HG02610 (cell line): Measurements from ENCODE around the gene CRIM1.

ENCODE experiments used
- ATAC-seq: cut with Tn5 transposase; IDR thresholded peaks from one replicate; pipeline ENCODE4 v1.9.1; 2021; ENCODE audit warnings: mild to moderate bottlenecking, moderate library complexity; ENCODE audit not compliant: unreplicated experiment

CRIM1 gene

DNA sequence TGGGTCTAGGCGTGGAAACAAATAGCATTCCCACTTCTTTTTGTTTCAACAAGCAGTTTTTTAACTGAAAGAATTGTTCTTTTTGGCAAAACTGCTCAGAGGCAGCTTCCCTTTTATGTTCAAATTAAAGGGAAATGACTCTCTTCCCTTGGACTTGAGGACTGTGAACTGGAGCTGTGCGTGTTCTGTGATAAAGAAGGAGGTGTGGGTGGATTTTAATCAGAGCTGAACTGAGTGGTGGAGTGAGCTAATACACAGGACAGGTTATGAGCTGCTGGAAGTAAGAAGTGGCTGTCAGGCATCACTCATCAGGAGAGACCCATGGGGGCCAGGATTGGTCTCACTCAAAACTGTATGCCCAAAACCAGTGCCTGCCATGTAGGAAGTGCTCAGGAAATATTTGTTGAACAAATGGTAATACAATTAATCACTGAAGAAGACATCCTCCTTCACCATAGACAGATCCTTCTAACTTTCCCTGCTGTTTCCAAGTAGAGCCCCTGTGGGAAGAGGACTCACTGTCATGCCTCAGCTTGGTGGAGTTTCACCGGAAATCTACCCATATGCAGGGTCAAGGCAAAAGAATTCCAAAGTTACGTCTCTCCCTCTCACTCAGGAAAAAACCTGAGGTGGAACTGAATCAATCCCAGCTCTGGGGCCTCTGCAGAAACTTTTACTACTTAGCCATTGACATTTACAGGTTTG lies 186.5 kb downstream of the CRIM1 start:
- no peak for ATAC-seq

DNA sequence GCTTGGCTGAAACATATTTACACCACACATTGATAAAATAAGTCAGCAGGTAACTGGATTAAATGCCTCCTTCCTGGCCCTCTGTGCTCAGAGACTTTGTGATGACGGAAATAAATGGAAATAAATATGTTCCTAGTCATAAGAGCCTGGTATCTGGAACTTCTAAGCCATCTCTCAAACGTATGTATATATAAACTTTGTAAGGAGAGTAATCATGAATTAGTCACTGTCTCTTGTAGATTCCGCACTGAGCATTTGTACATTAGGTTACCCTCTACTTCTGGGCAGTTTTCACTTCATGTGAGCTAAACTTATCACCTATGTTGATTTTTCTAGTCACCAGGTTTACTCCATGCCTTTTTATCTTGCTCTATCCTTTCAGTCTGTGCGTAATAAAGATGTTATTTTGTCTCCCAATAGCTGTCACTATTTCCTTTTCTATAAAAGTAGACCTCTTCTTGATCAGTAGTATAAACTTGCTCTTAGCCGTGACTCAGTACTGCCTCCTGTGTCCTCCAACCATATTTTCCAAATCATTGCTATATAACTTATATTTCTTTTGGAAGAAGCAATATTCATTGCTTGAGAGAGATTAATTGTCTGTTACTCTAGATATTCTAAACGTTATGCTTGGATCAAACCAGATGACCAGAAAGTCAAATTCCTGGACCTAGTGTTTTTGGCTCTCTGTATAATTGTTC lies 189.2 kb downstream of the CRIM1 start:
- ATAC-seq, result no peak

DNA sequence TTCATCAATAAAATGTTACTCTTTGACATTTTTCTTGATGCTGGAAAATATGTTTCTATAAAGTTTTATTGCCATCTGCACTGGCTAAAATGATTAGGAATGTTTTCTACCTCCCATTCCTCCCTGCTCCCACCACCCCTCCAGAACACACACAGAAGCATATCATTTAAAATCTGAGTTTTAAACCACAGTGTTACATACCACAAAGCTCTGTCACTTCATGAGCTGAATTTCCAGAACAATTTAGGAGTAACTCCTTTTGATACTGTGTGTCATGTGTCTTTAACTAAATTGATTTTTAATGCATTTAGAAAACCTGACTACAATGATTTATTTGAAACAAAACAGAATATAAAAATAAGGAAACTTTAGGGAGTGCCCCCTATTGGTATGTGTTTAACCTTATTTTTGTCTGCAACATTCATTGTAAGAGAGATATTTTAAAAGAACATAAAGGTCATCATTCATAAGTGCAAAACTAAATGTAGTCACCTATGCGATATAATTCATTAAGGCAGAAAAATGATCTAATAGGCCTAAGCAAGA lies 190.4 kb downstream of the CRIM1 start:
- no peak for ATAC-seq

DNA sequence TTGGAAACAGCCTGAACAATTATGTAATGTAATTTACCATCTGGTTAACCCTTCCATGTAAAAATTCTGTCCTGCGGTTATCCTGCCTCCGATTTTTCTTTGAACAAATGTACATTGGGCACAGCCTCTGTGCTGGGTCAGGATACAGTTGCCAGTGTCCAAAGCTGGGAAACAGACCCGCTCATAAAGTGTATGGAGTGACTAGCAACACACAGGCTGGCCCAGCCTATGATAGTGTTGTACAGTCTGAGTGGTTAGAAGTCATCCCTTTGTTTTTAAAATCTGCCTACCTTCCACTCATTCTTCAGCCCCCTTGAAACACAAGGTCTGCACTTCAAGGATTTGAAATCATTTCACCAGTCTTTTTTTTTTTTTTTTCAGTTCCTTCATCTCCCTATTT lies 192.3 kb downstream of the CRIM1 start:
- no peak for ATAC-seq

DNA sequence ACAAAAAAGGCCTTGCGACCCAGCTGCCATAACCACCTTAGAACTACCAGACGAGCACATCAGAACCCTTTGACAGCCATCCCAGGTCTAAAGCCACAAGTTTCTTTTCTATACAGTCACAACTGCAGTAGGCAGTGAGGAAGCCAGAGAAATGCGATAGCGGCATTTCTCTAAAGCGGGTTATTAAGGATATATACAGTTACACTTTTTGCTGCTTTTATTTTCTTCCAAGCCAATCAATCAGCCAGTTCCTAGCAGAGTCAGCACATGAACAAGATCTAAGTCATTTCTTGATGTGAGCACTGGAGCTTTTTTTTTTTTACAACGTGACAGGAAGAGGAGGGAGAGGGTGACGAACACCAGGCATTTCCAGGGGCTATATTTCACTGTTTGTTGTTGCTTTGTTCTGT lies 193.6 kb downstream of the CRIM1 start:
- peak; percentile 62 for ATAC-seq

DNA sequence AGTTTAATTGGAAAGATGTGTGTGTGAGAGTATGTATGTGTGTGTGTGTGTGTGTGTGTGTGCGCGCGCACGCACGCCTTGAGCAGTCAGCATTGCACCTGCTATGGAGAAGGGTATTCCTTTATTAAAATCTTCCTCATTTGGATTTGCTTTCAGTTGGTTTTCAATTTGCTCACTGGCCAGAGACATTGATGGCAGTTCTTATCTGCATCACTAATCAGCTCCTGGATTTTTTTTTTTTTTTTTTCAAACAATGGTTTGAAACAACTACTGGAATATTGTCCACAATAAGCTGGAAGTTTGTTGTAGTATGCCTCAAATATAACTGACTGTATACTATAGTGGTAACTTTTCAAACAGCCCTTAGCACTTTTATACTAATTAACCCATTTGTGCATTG lies 194.4 kb downstream of the CRIM1 start:
- ATAC-seq, result no peak

DNA sequence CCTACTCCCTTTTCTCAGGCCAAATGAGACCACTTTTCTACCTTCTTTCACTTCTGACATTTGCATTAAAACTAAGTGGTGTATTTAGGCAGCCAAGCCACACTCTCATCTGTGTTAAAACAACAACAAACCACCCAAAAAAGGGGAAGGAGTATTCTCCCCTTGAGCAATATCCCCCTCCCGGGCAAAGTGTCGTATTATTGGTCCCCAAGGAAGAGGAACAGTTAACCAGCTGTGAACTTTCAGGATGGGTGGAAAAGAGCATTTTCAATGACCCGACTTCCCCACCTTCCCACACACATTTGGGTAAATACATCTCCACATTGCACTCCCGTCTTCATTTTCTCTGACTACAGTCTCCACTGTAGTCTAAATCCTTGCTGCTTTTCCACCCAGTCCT lies 198.1 kb downstream of the CRIM1 start:
- ATAC-seq, result no peak

DNA sequence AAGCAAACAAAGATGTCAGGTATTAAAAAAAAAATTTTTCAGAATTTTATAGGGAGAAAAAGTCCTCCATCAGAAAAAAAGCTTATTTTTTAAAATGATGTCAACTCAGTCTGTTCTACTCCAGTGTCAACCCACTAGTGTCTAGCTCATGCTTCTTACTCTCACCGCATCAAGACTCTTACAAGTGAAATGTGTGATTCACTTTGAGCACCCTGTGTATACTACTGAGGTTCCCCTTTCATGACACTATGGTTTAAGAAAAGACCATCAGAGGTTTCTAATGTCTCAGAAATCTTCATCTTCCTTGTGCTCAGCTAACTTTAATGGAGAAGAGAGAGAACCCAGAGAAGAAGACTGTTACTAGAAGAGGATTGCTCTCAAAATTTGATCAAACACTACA lies 199.0 kb downstream of the CRIM1 start:
- ATAC-seq, result no peak

DNA sequence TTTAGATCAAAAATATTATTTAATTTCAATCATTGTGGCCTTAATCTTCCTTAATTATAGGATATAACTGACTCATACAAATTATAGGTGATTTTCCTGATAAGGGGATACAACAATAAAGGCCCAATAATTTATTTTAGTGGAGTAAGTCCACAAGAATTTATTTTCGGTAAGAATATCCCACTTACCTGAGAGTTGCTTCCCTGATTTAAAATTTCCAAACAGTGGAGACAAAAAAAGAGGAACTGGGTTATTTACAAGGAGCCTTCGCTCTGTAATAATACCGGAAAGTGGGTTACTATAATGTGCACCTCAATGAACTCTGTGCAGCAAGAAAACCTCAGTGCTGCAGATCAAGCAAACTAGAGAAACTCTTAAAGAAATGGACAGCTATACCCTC lies 200.2 kb downstream of the CRIM1 start:
- no peak for ATAC-seq

DNA sequence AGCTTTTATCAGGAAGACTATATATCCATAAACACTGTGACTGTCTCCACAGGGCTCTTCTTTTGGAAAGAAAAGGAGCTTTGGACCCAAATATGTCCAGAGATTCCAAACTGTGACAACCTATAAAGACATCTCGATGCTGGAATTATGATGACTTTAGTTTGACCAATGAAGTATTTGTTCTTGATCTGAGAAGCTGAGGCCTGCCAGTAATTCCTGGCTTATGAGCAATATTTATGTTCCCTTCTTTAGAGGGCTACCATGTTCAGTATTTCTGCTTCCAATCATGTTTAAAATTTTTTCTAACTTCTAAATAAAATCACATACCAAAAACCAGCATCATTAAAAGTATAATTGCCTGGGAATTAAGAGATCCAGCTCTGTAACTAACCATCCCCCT lies 201.3 kb downstream of the CRIM1 start:
- no peak for ATAC-seq

DNA sequence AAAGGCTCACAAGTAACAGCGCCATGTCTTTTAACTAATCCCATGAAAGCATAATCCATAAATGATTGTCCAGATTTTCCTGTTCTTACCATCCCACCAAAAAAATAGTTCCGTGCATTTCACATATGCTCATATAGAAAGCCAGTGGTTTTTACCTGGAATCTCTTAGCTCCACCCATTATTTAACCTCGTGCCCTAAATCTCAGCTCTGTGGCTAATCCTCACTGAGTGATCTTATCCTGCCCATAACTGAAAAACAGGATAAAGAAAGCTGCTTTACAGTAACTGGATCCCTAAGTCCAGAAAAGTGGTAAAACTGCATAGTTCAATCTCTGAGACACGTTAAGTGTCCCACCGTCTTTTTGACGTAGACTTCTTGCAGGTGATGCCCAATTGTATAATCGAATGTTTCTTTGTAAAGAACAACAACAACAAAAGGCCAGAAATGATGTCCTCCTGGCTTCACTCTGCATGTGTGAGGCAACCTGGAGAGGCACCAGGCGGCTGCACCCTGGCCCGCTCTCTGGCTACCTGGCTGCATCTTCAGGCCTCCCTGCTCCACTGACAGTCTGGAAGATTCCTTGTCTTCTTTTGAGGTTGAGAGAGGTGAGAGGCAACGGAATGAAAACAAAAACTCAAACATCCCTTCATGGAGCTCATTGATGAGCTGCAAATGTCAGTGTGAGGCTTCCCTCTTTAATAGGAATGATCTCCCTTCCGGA lies 203.8 kb downstream of the CRIM1 start:
- ATAC-seq, result no peak

DNA sequence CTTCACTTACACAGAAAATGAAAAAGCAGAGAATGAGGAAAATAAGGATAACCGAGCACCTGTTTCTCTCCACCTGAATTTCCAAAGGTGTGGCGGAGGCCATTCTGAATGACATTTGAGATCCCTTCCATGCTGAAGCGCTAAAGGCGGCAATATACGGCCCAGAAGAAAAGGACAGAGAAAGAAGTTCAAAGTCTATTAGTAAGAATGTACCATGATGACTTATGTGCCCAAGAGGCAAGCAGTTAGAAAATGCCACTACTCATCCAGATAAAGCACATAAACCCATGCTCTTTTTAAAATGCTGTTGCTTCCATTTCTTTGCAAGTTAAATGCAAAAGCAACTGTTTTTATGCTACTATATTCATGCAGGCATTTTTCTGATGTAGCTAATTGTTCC lies 205.1 kb downstream of the CRIM1 start:
- ATAC-seq, result no peak

DNA sequence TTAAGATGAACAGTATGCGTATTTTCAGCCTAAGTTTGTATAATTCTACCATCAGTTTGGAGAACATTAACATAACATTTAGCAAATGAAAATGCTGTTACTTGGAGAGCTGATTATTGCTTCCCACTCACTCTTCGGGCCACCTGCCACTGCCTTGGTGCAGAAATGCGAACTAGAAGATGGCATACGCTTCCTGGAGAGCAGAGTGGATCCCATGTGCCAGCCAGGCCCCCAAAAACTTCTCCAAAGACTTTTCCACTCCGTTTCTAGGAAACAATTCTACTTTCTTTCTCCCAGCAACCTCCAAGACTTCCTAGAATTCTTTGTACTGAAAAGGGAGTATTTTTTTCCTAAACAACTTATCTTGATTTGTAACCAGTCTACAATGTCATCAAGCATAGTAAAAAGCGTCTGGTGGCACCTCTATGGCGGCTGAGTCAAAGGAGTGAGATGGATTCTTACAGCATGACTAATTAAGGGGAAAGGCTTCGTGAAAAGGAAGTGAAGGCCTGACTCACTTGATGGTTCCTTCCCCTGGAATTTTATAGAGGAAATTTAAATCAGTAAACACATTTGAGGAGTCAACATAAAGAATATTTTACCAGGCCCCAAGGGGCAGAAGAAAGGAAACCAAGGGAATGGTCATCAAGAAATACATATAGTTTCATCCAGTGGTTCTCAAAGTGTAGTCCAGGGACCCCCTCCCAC lies 205.8 kb downstream of the CRIM1 start:
- ATAC-seq, result no peak

DNA sequence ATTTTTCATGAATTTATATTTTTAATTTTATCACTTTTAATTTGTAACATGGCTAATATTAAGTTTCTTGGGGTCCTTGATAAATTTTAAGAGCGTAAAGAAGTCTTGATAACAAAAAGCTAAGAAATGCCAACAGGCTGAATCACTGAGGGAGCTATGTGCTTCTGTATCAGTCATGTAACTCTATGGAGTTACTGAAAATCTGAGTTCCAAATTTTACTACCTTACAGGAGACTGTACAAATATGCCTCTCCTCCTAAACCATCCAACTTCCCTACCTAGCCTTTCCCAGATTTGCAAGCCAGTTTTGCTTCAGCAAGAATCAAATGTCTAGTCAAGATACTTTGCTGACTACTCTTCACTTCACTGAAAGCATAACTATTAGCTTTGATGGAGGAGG lies 206.7 kb downstream of the CRIM1 start:
- ATAC-seq, result no peak

DNA sequence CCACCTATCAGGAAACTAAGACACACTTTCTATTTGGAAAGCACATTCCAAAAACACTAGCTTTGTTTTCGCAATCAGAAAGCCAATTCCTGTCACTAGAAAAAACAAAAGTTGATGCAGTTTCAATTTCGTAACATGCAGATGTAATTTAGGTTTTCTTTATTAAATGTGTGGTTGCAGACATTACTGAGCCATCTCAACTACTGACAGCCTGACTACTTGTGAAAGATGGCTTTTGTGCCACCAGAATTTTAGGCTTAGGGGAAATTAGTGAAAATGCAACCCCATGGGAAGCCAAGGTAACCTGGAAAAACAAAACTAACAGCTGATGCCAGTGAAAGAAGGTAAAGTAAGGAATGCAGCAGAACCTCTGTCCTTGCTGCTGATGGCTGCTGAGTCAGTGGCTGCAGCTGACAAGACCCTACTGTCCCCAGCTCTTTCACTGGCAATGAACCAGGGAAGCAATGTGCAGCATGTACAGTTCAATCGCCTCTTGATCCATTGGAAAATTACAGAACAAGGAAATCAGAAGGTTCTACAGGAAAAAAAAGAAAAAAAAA lies 207.5 kb downstream of the CRIM1 start:
- no peak for ATAC-seq

DNA sequence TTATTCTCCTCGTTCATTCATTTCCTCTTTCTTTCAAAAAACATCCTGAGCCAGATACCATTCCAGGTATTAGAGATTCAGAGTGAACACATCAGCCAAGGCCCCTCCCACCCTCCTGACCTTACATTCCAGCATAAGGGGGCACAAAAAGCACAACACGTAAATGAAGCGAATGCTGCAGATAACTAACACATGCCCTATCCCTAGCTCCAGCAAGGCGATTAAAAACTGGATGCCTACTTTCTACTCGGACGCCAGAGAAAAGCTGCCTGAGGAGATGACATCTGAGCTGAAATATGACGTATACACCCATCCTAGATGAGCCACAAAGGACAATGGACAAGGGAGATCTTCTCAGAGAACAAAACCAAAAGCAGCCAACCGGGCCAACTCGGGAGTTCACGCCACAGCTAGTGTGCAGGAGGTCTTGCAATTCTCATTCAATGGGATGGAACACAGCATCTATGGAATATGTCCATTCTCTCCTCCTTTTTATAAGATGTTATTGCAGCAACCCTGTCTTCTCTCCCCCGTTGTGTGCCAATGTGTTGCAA lies 208.9 kb downstream of the CRIM1 start:
- no peak for ATAC-seq

DNA sequence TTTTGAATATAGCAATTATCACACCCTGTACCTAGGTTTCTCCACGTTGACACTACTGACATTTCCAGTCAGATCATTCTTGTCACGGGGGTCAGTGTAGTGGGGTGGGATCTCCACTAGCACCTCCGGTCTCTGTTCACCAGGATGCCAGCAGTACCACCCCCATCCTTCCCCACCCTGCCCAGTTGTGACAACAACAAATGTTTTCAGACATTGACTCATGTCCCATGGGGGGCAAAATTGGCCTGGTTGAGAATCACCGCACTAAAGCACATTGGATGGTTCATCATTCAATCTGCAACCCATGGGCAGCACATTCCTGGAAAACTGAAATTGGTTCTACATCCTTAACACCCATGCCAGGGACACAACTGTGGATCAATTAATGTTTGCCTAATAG lies 210.1 kb downstream of the CRIM1 start:
- no peak for ATAC-seq

DNA sequence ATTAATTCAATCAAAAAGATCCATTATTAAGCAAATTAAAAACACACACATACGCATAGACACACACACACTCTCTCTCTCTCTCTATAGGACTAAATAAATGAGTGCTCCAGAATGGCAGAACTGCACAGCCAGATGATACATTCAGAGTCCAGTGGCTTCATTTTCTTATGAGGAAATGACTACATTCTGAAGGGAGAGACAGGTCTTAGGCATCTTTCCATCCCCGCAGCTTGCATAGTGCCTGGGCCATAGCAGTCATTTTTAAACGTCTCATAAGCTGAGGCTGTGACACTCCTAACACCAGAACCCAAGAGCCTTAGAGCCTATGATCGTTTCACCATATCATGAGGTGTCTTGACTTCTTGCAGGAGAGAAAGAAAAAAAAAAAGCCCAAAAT lies 211.3 kb downstream of the CRIM1 start:
- no peak for ATAC-seq

DNA sequence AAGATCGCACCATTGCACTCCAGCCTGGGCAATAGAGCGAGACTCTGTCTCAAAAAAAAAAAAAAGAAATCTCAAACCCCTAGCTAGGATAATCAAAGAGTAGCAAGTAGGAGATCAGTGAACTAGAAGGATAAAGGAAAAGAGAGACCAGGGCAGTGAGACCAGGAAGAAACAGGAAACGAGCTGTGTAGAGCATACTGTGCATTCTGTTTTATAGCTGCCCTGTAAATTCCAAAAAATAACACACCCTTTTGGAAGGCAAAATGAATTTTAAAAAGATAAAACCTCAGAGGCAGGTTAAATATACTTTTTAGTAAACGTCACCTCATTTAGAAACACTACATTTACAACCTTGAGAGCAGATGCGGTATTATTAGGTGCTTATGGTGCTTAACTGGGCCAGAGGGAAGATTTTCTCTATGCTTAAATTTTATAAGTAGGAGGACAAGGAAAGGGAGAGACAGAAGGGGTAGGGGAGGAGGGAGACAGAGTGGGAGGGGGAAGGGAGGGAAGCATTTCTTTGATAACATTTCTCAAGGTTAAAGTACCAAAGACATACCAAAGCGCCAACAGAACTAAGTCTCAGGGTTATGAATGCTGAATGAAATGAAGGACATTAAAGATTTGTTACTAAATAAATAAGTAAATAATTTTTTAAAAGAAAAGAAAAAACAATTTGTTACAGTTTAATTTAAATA lies 212.3 kb downstream of the CRIM1 start:
- ATAC-seq, result no peak
